H1 (cell line): Measurements from ENCODE around the gene TTC27. TPM values are rescaled to one million over a fixed set of nuclear protein-coding genes. Genes with fewer than 3 reads are reported as not detected.

Source experiments
- CTCF ChIA-PET: fragments of 300-600 bp; sonication (Branson Sonifier 250); formaldehyde crosslinking; loops from one replicate; lab custom pipeline; 2021; ENCODE audit not compliant: partially characterized antibody; lab: Charles Lee
- POLR2A ChIA-PET: fragments of 300-600 bp; sonication (Branson Sonifier 250); formaldehyde crosslinking; loops from one replicate; lab custom pipeline; 2021; ENCODE audit warnings: inconsistent platforms; ENCODE audit not compliant: partially characterized antibody; lab: Charles Lee
- DNase-seq, 2 experiments: peaks; one replicate each; pipeline versions ENCODE4 v3.0.0 to v3.0.0-alpha.2; 2010 to 2022; ENCODE audit warnings: low spot score in 2 of 2, low read depth in 1 of 2, mixed read lengths in 1 of 2
- FAIRE-seq: peaks from 2 replicates; lab custom pipeline; 2011; peaks lifted over from hg19 to GRCh38; lab: Jason Lieb, UNC
- H2AFZ ChIP-seq: 2 replicates; pipeline ENCODE4 v1.8.1; 2012; ENCODE audit warnings: low read length, inconsistent platforms
- H2AK5ac ChIP-seq: 2 replicates; pipeline ENCODE4 v1.6.1; 2013; ENCODE audit warnings: low read depth, low read length
- H2BK120ac ChIP-seq: replicated peaks from 2 replicates; pipeline ENCODE3; 2013; ENCODE audit warnings: low read depth, low read length, inconsistent platforms
- H2BK12ac ChIP-seq: 2 replicates; pipeline ENCODE4 v1.6.1; 2013; ENCODE audit warnings: low read depth, low read length
- H2BK15ac ChIP-seq: 2 replicates; pipeline ENCODE4 v1.6.1; 2013; ENCODE audit warnings: low read length
- H2BK20ac ChIP-seq: 2 replicates; pipeline ENCODE4 v1.6.1; 2013; ENCODE audit warnings: low read length
- H2BK5ac ChIP-seq: 2 replicates; pipeline ENCODE4 v1.6.1; 2013; ENCODE audit warnings: low read depth, low read length
- H3K14ac ChIP-seq: 2 replicates; pipeline ENCODE4 v1.6.1; 2013; ENCODE audit warnings: inconsistent platforms; ENCODE audit not compliant: insufficient read length
- H3K18ac ChIP-seq: 2 replicates; pipeline ENCODE4 v1.6.1; 2013; ENCODE audit warnings: low read length; ENCODE audit errors: extremely low read depth
- H3K23ac ChIP-seq: 2 replicates; pipeline ENCODE4 v1.6.1; 2013; ENCODE audit warnings: inconsistent platforms; ENCODE audit not compliant: insufficient read length
- H3K23me2 ChIP-seq: 2 replicates; pipeline ENCODE4 v1.6.1; 2013; ENCODE audit warnings: low read depth, low read length
- H3K27ac ChIP-seq: 2 replicates; pipeline ENCODE4 v1.6.1; 2011; ENCODE audit warnings: low read depth, low read length, inconsistent platforms
- H3K27me3 ChIP-seq, 4 experiments: replicated peaks in 1 of 4; 1 replicate in 1 of 4; 2 replicates in 3 of 4; pipeline versions ENCODE4 v1.6.1 to v1.8.1; 2011 to 2013; ENCODE audit warnings: low read length in 3 of 4, mild to moderate bottlenecking in 3 of 4, inconsistent platforms in 2 of 4, mixed read lengths in 2 of 4, moderate library complexity in 1 of 4; ENCODE audit not compliant: control insufficient read depth in 3 of 4, insufficient read depth in 3 of 4; ENCODE audit errors: extremely low read depth in 1 of 4
- H3K36me3 ChIP-seq, 4 experiments: 2 replicates each; pipeline versions ENCODE4 v1.6.1 to v1.8.1; 2011 to 2013; ENCODE audit warnings: mild to moderate bottlenecking in 4 of 4, low read length in 3 of 4, moderate library complexity in 2 of 4, control low read depth in 1 of 4, inconsistent platforms in 1 of 4; ENCODE audit not compliant: insufficient read depth in 4 of 4, control insufficient read depth in 2 of 4
- H3K4ac ChIP-seq: replicated peaks from 2 replicates; pipeline ENCODE3; 2013; ENCODE audit warnings: low read length, low read depth, mixed read lengths, inconsistent platforms; ENCODE audit not compliant: insufficient read length
- H3K4me1 ChIP-seq, 4 experiments: replicated peaks in 1 of 4; 1 replicate in 1 of 4; 2 replicates in 3 of 4; pipeline versions ENCODE4 v1.6.1 to v1.8.1; 2011 to 2013; ENCODE audit warnings: low read length in 3 of 4, inconsistent platforms in 2 of 4, mixed read lengths in 1 of 4; ENCODE audit not compliant: insufficient read depth in 4 of 4, control insufficient read depth in 3 of 4
- H3K4me2 ChIP-seq, 2 experiments: 2 replicates each; pipeline versions ENCODE4 v1.6.1 to v1.8.1; 2011 to 2013; ENCODE audit warnings: low read depth in 2 of 2, low read length in 2 of 2, control low read depth in 1 of 2, inconsistent platforms in 1 of 2, mild to moderate bottlenecking in 1 of 2; ENCODE audit not compliant: insufficient read depth in 1 of 2
- H3K4me3 ChIP-seq, 4 experiments: fragments of 200-600, 300-600 bp in 1 of 4; sonication (generic), shearing (Covaris generic), sonication (Bioruptor Twin) in 1 of 4; 2 replicates each; pipeline versions ENCODE4 v1.5.1 to v1.8.1; 2011 to 2016; ENCODE audit warnings: low read length in 4 of 4, low read depth in 3 of 4, control low read depth in 2 of 4, inconsistent platforms in 2 of 4, mild to moderate bottlenecking in 2 of 4, mixed read lengths in 1 of 4, moderate library complexity in 1 of 4; ENCODE audit not compliant: insufficient read depth in 2 of 4; ENCODE audit errors: extremely low read depth in 1 of 4
- H3K56ac ChIP-seq: replicated peaks from 2 replicates; pipeline ENCODE3; 2013; ENCODE audit warnings: low read depth, mild to moderate bottlenecking, mixed read lengths, low read length, inconsistent platforms; ENCODE audit not compliant: insufficient read length
- H3K79me1 ChIP-seq: 2 replicates; pipeline ENCODE4 v1.6.1; 2013; ENCODE audit warnings: low read depth, low read length, control low read depth
- H3K79me2 ChIP-seq, 2 experiments: 2 replicates each; pipeline versions ENCODE4 v1.6.1 to v1.8.1; 2012 to 2013; ENCODE audit warnings: low read length in 2 of 2, mild to moderate bottlenecking in 2 of 2, inconsistent platforms in 1 of 2; ENCODE audit not compliant: insufficient read depth in 2 of 2, control insufficient read depth in 1 of 2
- H3K9ac ChIP-seq, 4 experiments: replicated peaks in 1 of 4; 1 replicate in 1 of 4; 2 replicates in 3 of 4; pipeline versions ENCODE4 v1.6.1 to v1.8.1; 2011 to 2013; ENCODE audit warnings: low read depth in 3 of 4, low read length in 3 of 4, control low read depth in 2 of 4, mild to moderate bottlenecking in 2 of 4, moderate library complexity in 2 of 4, inconsistent platforms in 1 of 4; ENCODE audit errors: extremely low read depth in 1 of 4
- H3K9me3 ChIP-seq, 2 experiments: 2 replicates each; pipeline versions ENCODE4 v1.6.1 to v1.8.1; 2012 to 2013; ENCODE audit warnings: mild to moderate bottlenecking in 2 of 2, moderate library complexity in 2 of 2, control low read depth in 1 of 2, inconsistent platforms in 1 of 2, low read depth in 1 of 2, low read length in 1 of 2, mixed read lengths in 1 of 2; ENCODE audit not compliant: insufficient read depth in 2 of 2
- H4K20me1 ChIP-seq, 2 experiments: replicated peaks in 1 of 2; 2 replicates each; pipeline versions ENCODE3 to v1.8.1; 2011 to 2013; ENCODE audit warnings: inconsistent platforms in 2 of 2, low read length in 2 of 2, mild to moderate bottlenecking in 1 of 2; ENCODE audit not compliant: insufficient read depth in 2 of 2, control insufficient read depth in 1 of 2
- H4K5ac ChIP-seq: 2 replicates; pipeline ENCODE4 v1.6.1; 2013; ENCODE audit warnings: low read length, low read depth, mixed read lengths, inconsistent platforms; ENCODE audit not compliant: insufficient read length
- H4K8ac ChIP-seq: 2 replicates; pipeline ENCODE4 v1.8.0; 2013; ENCODE audit warnings: mild to moderate bottlenecking, moderate library complexity, low read length, inconsistent platforms; ENCODE audit not compliant: insufficient read depth; ENCODE audit errors: extremely low read depth
- H4K91ac ChIP-seq: replicated peaks from 2 replicates; pipeline ENCODE3; 2013; ENCODE audit warnings: low read length, mixed read lengths, inconsistent platforms; ENCODE audit not compliant: insufficient read length
- BRCA1 ChIP-seq: IDR thresholded peaks from 2 replicates; pipeline ENCODE4 v1.6.1; 2012; ENCODE audit warnings: low read depth, low read length, improper control_type of control experiment
- KDM5A ChIP-seq: fragments of 200-600 bp; IDR thresholded peaks from 2 replicates; pipeline ENCODE4 v1.7.1; 2012; ENCODE audit warnings: mild to moderate bottlenecking, low read length, inconsistent platforms, mixed read lengths
- MAFK ChIP-seq: IDR thresholded peaks from 2 replicates; pipeline ENCODE4 v1.6.1; 2012; ENCODE audit warnings: low read depth, mild to moderate bottlenecking, improper control_type of control experiment, low read length
- POLR2A ChIP-seq, 2 experiments: IDR thresholded peaks; 1 replicate in 1 of 2; 2 replicates in 1 of 2; pipeline ENCODE4 v1.6.1; 2011; ENCODE audit warnings: low read depth in 2 of 2, low read length in 2 of 2, mild to moderate bottlenecking in 2 of 2; ENCODE audit errors: control extremely low read depth in 1 of 2
- RBBP5 ChIP-seq: IDR thresholded peaks from 2 replicates; pipeline ENCODE4 v1.7.1; 2012; ENCODE audit warnings: low read depth, mild to moderate bottlenecking, inconsistent platforms, low read length, moderate library complexity, borderline replicate concordance
- RNF2 ChIP-seq: fragments of 200-900, 300-1000 bp; sonication (generic); IDR thresholded peaks from 2 replicates; pipeline ENCODE4 v1.7.1; 2016; ENCODE audit warnings: borderline replicate concordance, low read depth, mild to moderate bottlenecking, antibody characterized with exemption, low read length; ENCODE audit not compliant: poor library complexity, severe bottlenecking; ENCODE audit errors: missing control alignments
- SIX5 ChIP-seq: IDR thresholded peaks from 2 replicates; pipeline ENCODE4 v1.6.1; 2011; ENCODE audit warnings: mild to moderate bottlenecking, low read depth, low read length
- TBP ChIP-seq: IDR thresholded peaks from 2 replicates; pipeline ENCODE4 v1.6.1; 2011; ENCODE audit warnings: low read depth, low read length, improper control_type of control experiment
- WGBS, 2 experiments: shearing (Covaris generic) in 1 of 2; methylation state at CpG; one replicate each; pipeline versions ENCODE4 v1.1.6 to v1.1.7; 2013 to 2015; ENCODE audit warnings: low lambda C conversion rate in 2 of 2, mixed read lengths in 2 of 2, inconsistent platforms in 1 of 2, low coverage in 1 of 2, missing lambda C conversion rate in 1 of 2; ENCODE audit not compliant: insufficient replicate concordance in 2 of 2, insufficient coverage in 1 of 2, insufficient read length in 1 of 2; ENCODE audit errors: extremely low coverage in 1 of 2, missing lambda C conversion rate in 1 of 2; 5-methylcytosine and 5-hydroxymethylcytosine counted together
- polyA plus RNA-seq, 7 experiments: library from polyadenylated mRNA; depleted of rRNA in 3 of 7; stranded (reverse) in 5 of 7; unstranded in 2 of 7; fragments of >200 nt in 5 of 7; fragments of 200-250 nt in 2 of 7; gene quantifications; 1 replicate in 5 of 7; 2 replicates in 1 of 7; 4 replicates in 1 of 7; pipeline versions ENCODE4 v1.2.1 to v1.2.3, GENCODE V29; 2011 to 2013; ENCODE audit warnings: missing spikeins in 2 of 7, mixed read lengths in 2 of 7
- total RNA-seq: library from RNA; stranded (reverse); fragmentation: NEBNext Ultra II Directional; extraction: Animal tissue kit (Norgen Biotek cat#: 25700); gene quantifications from 2 replicates; pipeline ENCODE4 v1.2.1, GENCODE V29; 2021
- TF ChIP-seq, protein P1 (sequence below): IDR thresholded peaks from 2 replicates; pipeline ENCODE4 v1.6.1; 2011; ENCODE audit warnings: low read depth, mild to moderate bottlenecking, low read length; ENCODE audit not compliant: insufficient read depth

The TTC27 gene
- total and polyA plus RNA-seq, 2 of the 8 experiments (the other 6 are each of a cell fraction or from before 2014, with no cell fraction given), result 13.8 to 29.1 TPM

DNA sequence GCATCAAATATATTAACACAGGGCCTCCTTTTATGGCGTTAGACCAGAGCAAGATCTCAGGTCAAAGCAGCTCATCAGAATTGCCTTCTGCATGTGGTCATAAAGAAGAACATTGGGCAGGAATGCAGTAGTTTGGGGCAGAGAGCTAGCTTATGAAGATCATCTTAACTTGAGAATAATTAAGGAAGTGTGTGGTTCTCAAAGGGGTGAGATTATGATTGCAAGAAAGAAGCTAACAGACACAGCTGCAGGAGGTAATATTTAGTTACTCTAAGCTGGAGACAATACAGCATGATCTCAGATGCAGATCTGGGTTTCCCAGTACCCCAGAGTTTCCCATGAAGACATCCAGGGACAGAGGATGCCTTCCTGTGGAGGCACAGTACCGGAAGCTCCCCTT is 91.6 kb downstream of the TTC27 start:
- Histone ChIP-seq H4K8ac (no peak overlapping the region), H2BK5ac (no peak overlapping the region), H3K4ac (no peak overlapping the region), H3K14ac (no peak overlapping the region), H2BK12ac (no peak overlapping the region), H3K79me2 (no peaks in the 10 kb centered on the region), H2AFZ (no peak overlapping the region), H3K27me3 (no peaks in the 10 kb centered on the region), H3K9me3 (no peaks in the 10 kb centered on the region), H2AK5ac (no peak overlapping the region), H2BK15ac (no peak overlapping the region), H3K18ac (no peak overlapping the region), H3K4me2 (no peak overlapping the region), H3K4me3 (no peak overlapping the region), H3K4me1 (no peaks in the 10 kb centered on the region), H3K23ac (no peak overlapping the region), H2BK120ac (no peak overlapping the region), H3K23me2 (no peaks in the 10 kb centered on the region), H4K20me1 (no peaks in the 10 kb centered on the region), H4K5ac (no peak overlapping the region), H3K27ac (no peak overlapping the region), H2BK20ac (no peak overlapping the region), H3K9ac (no peak overlapping the region), H3K56ac (no peak overlapping the region), H3K79me1 (no peaks in the 10 kb centered on the region), H4K91ac (no peak overlapping the region), H3K36me3 (no peaks in the 10 kb centered on the region; a peak in 1 of 8 replicates)
- TF ChIP-seq KDM5A (no peak), SIX5 (no peak), POLR2A (IDR thresholded peaks at IDR 0.05; ENCODE audit: control extremely low read depth in 1 of 2, low read depth in 2 of 2, low read length in 2 of 2) (no peak), BRCA1 (no peak), TBP (no peak), RBBP5 (no peak), RNF2 (no peak), MAFK (no peak)
- TF ChIP-seq, protein P1, sequence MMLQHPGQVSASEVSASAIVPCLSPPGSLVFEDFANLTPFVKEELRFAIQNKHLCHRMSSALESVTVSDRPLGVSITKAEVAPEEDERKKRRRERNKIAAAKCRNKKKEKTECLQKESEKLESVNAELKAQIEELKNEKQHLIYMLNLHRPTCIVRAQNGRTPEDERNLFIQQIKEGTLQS, result no peak
- FAIRE-seq (no peak), DNase-seq (no peak)
- CTCF ChIA-PET, result interaction anchor here (0.6 to 1.3 kb wide), 8 partner anchors 9 to 653 kb away, joined by 3 to 4 read pairs (median 3); no protein-coding TSS in a partner anchor
- POLR2A ChIA-PET, result no interaction called here
- 84% methylated on average over 2 of the region's 2 CpGs; no CpG with 5 or more reads in 1 of the 2 experiments for WGBS, 2 experiments
